Motor neuron (in vitro differentiated cells): ENCODE data around the gene PIK3R6. TPM values are rescaled to one million over a fixed set of nuclear protein-coding genes. Genes with fewer than 3 reads are reported as not detected.
A peak's percentile ranks its signal among the peaks of the same experiment; 100 is the strongest.
"Not testable (repeated sequence)": the region's sequence is repeated elsewhere in the genome, so short reads cannot be mapped to it uniquely, and the experiment has no call there.

Source experiments
- ATAC-seq, 8 experiments: fragments of 200-7000 bp; cut with Tn5 transposase; replicated peaks in 6 of 8; 2 replicates each; pipeline ENCODE4 v1.8.0; 2021; ENCODE audit warnings: mild to moderate bottlenecking in 8 of 8, moderate library complexity in 8 of 8
- H3K27ac ChIP-seq, 2 donors: fragments of 250-450 bp; sonication (Bioruptor Pico); 2 replicates each; pipeline ENCODE4 v1.9.0; 2021; ENCODE audit warnings: antibody characterized with exemption in 2 of 2, mild to moderate bottlenecking in 2 of 2, moderate library complexity in 1 of 2
- H3K4me1 ChIP-seq, 2 donors: fragments of 250-450 bp; sonication (Bioruptor Pico); replicated peaks in 1 of 2; 2 replicates each; pipeline ENCODE4 v1.6.1; 2021; ENCODE audit warnings: antibody characterized with exemption in 2 of 2, mild to moderate bottlenecking in 2 of 2, moderate library complexity in 1 of 2
- H3K4me3 ChIP-seq, 5 donors: fragments of 250-450 bp; sonication (Bioruptor Pico); 2 replicates each; pipeline ENCODE4 v1.9.0; 2021; ENCODE audit warnings: antibody characterized with exemption in 5 of 5, mild to moderate bottlenecking in 5 of 5, moderate library complexity in 4 of 5
- WGBS, 10 experiments: fragments of 450-650 bp; shearing (Covaris generic); methylation state at CpG; one replicate each; pipeline ENCODE4 v1.0.0; 2022; 5-methylcytosine and 5-hydroxymethylcytosine counted together
- in situ Hi-C, 9 experiments: fragments of 400-800 bp; cut with MboI; loops; one replicate each; pipeline ENCODE4 v1.15.0; 2021; ENCODE audit warnings: low sequenced_read_pairs in 9 of 9, low pct_unique_long_range_greater_than_20kb in 2 of 9; ENCODE audit not compliant: unreplicated experiment in 9 of 9
- total RNA-seq, 8 experiments: library from RNA; unstranded; fragments of 300-600 nt; gene quantifications; 2 replicates each; pipeline versions ENCODE4 v1.2.3 to v1.2.4, GENCODE V29; 2022

The PIK3R6 gene
- total RNA-seq, 8 experiments from 2014 or later, result 0.04 to 0.19 (median 0.14) TPM; not detected in 5

DNA sequence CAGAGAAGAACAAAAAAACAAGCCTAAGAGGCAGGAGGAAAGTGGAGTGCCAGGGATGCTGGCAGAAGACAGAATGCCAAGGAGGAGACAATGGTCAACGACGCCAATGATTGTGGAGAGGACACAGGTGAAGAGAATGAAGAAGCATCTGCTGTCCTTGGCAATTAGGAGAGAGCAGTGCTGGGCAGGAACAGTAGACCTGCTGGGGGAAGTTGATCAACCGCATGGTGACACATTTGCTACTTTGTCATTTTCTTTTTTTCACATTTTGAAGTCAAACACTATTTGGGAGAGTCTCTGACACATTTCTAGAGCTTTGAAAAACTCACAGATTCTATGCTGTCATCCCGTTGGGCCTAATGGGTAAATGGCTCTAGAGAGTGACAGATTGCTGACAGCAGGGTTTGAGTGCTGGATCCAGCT, 1.1 kb upstream of the PIK3R6 start:
- H3K4me3 ChIP-seq, result no peak overlapping the region
- ATAC-seq, result no peak
- H3K27ac ChIP-seq, result no peak overlapping the region
- no peaks in the 10 kb centered on the region for H3K4me1 ChIP-seq
- WGBS, 10 experiments, result 51 to 100% (median 86%) methylated on average over 1 to 4 of the region's 4 CpGs; no CpG with 5 or more reads in 1 of the 10 experiments
- in situ Hi-C loops, result no loop called here

DNA sequence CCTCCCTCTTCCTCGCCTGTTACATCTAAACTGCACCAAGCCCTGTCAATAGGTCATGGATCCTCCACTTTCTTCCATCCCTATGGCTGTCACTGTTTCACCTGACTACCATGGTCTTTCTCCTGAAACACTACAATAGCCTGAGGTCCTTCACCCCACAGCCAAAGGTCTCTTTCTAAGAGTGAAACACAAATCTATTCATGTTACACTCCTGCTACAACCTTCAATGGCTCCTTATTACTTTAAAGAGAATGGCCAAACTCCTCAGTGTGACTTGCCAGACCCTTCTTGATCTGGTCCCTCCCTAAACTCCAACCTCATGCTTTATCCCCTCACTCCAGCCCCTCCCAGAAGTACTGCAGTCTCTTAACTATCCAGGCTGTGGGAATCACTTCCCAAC, 618 bp upstream of the PIK3R6 start:
- in situ Hi-C loops, result no loop called here
- Histone ChIP-seq H3K27ac (no peak overlapping the region), H3K4me3 (no peak overlapping the region), H3K4me1 (no peaks in the 10 kb centered on the region)
- 83 to 100% methylated on average over 1 of the region's 1 CpG; no CpG with 5 or more reads in 8 of the 10 experiments for WGBS, 10 experiments
- ATAC-seq, result no peak

DNA sequence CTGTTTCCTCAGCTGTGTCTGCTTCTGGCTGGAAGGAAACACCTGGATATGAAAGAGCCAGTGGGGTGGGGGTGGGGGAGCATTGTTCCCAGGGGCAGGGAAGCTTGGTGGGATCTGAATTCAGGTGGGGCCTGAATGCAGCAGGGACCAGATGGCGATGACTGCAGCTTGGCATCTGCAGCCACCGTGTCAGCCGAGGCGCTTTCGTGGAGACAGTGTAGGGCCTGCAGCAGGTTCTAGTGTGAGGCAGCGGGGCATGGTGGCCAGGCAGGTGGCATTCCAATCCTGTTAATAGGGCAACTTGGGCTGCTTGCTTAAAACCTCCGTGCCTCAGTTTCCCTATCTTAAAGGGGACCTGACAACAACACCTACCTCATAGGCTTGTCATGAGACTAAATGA, 1.7 kb downstream of the PIK3R6 start:
- in situ Hi-C loops, result no loop called here
- ATAC-seq, result no peak
- H3K4me1 ChIP-seq, result no peaks in the 10 kb centered on the region
- H3K4me3 ChIP-seq, result no peak overlapping the region
- 0 to 93% methylated on average over 1 to 3 of the region's 7 CpGs; no CpG with 5 or more reads in 8 of the 10 experiments for whole genome bisulfite sequencing, 10 experiments
- no peak overlapping the region for H3K27ac ChIP-seq

DNA sequence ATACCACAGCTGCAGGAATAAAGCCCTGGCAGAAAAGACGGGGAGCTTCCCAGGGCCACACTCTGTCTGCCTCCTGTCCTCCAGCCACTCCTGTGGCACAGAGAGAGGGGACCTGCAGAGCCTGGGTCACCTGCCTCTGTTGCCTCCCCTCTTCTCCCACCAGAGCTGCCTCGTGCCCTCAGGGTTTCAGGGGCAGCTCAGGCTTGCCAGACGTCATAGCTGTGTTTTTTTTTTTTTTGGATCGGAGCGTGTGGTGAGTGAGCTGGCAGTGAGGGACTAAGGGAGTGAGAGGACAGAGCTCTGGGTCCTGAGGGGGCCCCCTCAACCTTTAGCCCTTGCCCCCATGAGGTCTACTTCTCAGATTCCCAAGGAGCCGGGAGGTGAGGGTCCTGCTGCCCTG, 2.1 kb downstream of the PIK3R6 start:
- in situ Hi-C loops, result no loop called here
- Histone ChIP-seq H3K4me3 (no peak overlapping the region), H3K27ac (no peak overlapping the region), H3K4me1 (no peaks in the 10 kb centered on the region)
- WGBS, 10 experiments, result 67 to 79% methylated on average over 1 to 4 of the region's 6 CpGs; no CpG with 5 or more reads in 8 of the 10 experiments
- ATAC-seq, result no peak

DNA sequence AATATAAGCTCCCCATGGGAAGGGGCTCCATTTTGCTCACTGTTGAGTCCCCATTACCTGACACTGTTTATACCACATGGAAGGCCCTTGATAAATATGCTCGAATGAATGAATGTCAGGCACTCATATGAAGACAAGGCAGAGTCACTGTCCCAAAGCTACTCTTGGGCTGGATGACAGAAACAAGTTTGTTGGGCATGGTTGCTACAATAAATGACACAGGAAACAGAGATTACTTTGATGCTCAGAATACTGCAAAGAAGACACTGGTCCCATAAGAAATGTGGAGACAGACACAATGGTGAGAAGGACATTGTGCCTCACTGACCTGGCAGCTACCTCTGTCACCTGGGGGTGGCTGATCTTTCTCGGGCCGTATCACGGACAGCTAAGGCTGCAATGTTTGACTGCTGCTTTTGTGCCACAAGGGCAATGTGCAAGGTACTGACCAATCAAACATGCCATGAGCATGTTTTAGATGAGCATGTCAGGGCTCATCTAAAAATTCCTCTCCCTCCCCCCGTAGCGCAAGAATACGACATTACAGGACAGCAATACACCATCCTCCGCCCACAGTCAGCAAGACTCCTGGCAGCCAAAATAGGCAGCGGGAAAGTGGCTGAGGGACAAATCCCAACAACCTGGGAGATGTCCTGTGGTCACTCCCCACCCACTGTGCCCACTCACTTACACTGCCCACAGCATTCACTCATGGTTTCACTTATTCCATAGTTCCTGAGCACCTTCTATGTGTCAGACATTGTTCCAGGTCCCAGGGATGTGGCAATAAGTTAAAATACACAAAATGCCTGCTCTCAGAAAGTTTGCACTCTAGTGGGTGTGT, 5.0 kb downstream of the PIK3R6 start:
- H3K4me3 ChIP-seq, result no peak overlapping the region
- H3K27ac ChIP-seq, result no peak overlapping the region
- in situ Hi-C loops, result no loop called here
- no peak for ATAC-seq
- peaks cover 9 to 14% of the 10 kb centered on the region in 2 donors for H3K4me1 ChIP-seq
- WGBS, 10 experiments, result 47 to 100% (median 82%) methylated on average over 1 to 7 of the region's 9 CpGs; no CpG with 5 or more reads in 2 of the 10 experiments

DNA sequence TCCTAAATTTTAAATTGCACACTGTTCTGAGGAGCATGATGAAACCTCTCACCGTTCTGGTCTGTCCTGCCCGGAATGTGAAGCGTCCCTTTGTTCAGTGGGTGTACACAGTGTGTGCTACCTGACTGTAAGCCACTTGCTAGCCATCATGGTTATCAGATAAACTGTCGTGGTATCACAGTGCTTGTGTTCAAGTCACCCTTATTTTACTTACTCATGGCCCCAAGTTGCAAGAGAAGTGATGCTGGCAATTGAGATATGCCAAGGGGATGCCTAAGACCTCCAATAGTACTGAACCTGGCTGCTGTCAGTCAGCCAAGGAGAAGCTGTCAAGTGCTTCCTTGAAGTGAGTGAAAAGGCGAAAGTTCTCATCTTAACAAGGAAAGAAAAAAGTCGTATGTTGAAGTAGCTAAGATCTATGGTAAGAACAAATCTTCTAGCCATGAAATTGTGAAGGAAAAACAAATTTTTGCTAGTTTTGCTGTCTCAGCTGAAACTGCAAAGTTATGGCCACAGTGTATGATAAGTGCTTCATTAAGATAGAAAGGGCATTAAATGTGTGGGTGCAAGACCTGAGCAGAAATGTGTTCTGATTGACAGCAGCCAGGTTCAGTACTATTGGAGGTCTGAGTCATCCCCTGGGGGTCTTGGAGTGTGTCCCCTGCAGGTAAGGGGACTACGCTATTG, 5.8 kb downstream of the PIK3R6 start:
- in situ Hi-C loops, result no loop called here
- 40 to 100% (median 91%) methylated on average over 1 to 5 of the region's 7 CpGs; no CpG with 5 or more reads in 1 of the 10 experiments for WGBS, 10 experiments

DNA sequence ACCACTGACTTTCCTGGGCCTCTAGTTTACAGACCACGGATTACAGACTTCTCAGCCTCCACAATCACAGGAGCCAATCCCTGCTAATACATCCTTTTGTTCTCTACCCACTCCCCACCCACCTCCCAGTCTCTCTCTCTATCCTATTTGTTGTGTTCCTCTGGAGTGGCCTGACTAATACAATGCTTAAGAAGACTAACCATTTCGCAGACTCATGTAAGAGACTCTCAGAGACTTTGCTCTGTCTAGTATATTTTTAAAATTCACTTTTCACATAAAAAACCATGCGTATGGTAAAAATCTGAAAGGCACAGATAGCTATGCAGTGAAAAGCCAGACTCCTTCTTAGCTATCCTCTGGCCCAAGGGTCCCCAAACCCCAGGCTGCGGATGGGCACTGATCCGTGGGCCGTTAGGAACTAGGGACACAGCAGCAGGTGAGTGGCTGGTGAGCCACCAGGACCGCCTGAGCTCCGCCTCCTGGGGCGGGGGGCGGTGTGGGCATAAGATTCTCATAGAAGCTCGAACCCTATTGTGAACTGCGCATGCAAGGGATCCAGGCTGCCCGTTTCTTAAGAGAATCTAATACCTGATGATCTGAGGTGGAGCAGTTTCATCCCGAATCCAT, 7.6 kb downstream of the PIK3R6 start:
- 90 to 100% (median 95%) methylated on average over 1 to 8 of the region's 14 CpGs; no CpG with 5 or more reads in 2 of the 10 experiments for WGBS, 10 experiments
- no peak overlapping the region for H3K27ac ChIP-seq
- peak in 2 of 8 experiments; percentile 9 to 13 for ATAC-seq

More for the DNA sequence above, 5.8 kb downstream of the PIK3R6 start:
- ATAC-seq, result no peak
- no peak overlapping the region for H3K4me3 ChIP-seq
- no peak overlapping the region for H3K27ac ChIP-seq
- peaks cover 9 to 14% of the 10 kb centered on the region in 2 donors for H3K4me1 ChIP-seq

DNA sequence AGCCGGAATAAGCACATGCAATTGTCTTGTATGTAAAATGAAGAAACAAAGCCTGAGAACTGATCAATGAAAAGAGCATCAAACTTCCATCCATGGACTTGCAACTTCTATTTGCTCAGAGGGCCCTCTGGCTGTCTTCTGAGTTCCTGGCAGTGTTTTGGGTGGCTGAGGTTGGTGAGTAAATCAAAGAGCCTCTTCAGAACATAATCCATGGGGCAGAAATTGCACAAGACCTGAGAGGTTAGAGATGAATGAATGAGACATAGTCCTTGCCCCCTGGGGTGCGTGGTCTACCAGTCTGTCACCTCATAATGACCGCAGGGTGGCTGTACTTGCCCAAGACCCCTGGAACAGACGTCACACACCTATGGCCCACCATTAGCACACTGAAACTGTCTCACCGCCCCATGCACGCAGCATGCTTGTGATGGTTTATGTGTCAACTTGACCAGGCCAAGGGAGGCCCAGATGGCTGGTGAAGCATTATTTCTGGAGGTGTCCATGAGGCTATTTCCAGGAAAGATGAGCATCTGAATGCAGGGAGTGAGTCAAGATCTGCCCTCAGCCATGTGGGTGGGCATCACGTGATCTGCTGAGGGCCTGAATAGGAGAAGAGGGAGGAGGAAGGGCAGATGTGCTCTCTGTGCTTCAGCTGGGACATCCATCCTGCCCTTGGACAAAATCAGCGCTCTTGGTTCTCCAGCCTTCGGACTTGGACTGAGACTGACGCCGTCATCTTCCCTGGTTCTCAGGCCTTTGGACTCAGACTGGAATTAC, 8.3 kb downstream of the PIK3R6 start:
- peak; percentile 36 to 72 (median 59) for ATAC-seq
- no peak overlapping the region for H3K4me3 ChIP-seq
- 50 to 100% (median 84%) methylated on average over 1 to 8 of the region's 11 CpGs; no CpG with 5 or more reads in 2 of the 10 experiments for WGBS, 10 experiments
- H3K4me1 ChIP-seq, result peaks cover 9 to 14% of the 10 kb centered on the region in 2 donors
- no peak overlapping the region for H3K27ac ChIP-seq
- in situ Hi-C loops, result no loop called here

More for the DNA sequence above, 7.6 kb downstream of the PIK3R6 start:
- in situ Hi-C loops, result no loop called here
- Histone ChIP-seq H3K4me1 (peaks cover 9 to 14% of the 10 kb centered on the region in 2 donors), H3K4me3 (no peak overlapping the region)

- in situ Hi-C loops, result no loop called here
- peaks cover 9 to 14% of the 10 kb centered on the region in 2 donors for H3K4me1 ChIP-seq
- WGBS, 10 experiments, result 6 to 86% (median 56%) methylated on average over 1 to 5 of the region's 5 CpGs; no CpG with 5 or more reads in 1 of the 10 experiments
- H3K27ac ChIP-seq, result no peak overlapping the region
- no peak overlapping the region for H3K4me3 ChIP-seq
- peak in 1 of 8 experiments; percentile 55 for ATAC-seq
These were observed 9.6 kb downstream of the PIK3R6 start for GRCh38 chr17:8857919-8858318.

DNA sequence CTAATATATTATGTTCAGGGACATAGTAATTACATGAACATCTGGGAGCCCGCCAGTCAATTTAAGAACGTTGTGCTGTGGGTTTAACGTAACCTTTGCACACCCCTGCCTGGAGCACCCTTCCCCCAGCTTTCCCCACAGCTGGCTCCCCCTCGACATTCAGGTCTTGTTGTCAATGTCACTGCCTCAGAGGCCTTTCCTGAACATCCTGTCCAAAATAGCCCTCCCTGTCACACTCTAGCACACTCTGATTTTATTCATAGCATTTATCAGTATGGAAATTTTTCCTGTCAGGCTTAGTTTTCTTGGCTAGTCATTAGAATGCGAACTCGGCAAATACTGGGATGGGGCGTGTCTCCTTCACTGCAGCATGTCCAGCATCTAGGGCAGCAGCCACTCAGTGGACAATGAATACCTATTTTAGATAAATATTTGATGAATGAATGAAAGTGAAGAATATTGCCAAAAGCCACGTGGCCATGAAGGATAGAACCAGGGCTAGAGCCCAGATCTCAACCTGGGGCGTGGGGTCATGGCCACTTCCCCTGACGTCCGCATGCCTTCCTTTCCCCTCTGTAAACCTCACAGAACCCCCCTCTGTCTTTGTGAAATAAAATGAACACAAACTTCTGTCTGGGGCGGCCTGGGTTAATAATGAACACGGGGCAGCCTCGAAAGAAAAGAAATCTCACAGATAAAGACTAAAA, 10.5 kb downstream of the PIK3R6 start:
- 11 to 59% (median 48%) methylated on average over 3 to 10 of the region's 14 CpGs; no CpG with 5 or more reads in 2 of the 10 experiments for WGBS, 10 experiments
- in situ Hi-C loops, result no loop called here
- Histone ChIP-seq H3K4me1 (peaks cover 9 to 14% of the 10 kb centered on the region in 2 donors), H3K4me3 (no peak overlapping the region), H3K27ac (no peak overlapping the region)
- peak in 5 of 8 experiments; percentile 49 to 80 (median 68) for ATAC-seq

DNA sequence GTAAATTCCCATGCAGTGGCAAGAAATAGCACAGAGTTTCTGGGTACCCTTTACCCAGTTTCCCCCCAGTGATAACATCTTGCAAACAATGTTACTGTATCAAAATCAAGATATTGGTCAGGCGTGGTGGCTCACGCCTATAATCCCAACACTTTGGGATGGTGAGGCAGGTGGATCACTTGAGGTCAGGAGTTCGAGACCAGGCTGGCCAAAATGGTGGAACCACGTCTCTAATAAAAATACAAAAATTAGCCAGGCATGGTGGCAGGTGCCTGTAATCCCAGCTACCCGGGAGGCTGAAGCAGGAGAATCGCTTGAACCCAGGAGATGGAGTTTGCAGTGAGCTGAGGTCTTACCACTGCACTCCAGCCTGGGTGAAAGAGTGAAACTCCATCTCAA, 11.3 kb downstream of the PIK3R6 start:
- H3K4me1 ChIP-seq, result peaks cover 9 to 14% of the 10 kb centered on the region in 2 donors
- in situ Hi-C loops, ATAC-seq, H3K27ac ChIP-seq, H3K4me3 ChIP-seq: not testable (repeated sequence)
- 40 to 100% (median 83%) methylated on average over 1 to 4 of the region's 6 CpGs; no CpG with 5 or more reads in 3 of the 10 experiments for WGBS, 10 experiments
